Effector memory CD4-positive, alpha-beta T cell (primary cell): ENCODE data around the gene PLEKHD1.

ENCODE experiments used
- DNase-seq, 3 donors: peaks; one replicate each; pipeline ENCODE4 v3.0.0-alpha.2; 2020
- H3K27ac ChIP-seq: 2 replicates; pipeline ENCODE4 v1.7.0; 2013; ENCODE audit warnings: mild to moderate bottlenecking, low read length, moderate library complexity; ENCODE audit not compliant: insufficient read depth, poor library complexity, severe bottlenecking
- H3K27me3 ChIP-seq: replicated peaks from 2 replicates; pipeline ENCODE4 v1.7.0; 2013; ENCODE audit warnings: mild to moderate bottlenecking, low read length; ENCODE audit not compliant: insufficient read depth, control insufficient read depth, poor library complexity, severe bottlenecking
- H3K36me3 ChIP-seq: 2 replicates; pipeline ENCODE4 v1.7.0; 2013; ENCODE audit warnings: mild to moderate bottlenecking, low read length, moderate library complexity; ENCODE audit not compliant: control insufficient read depth, insufficient read depth
- H3K4me1 ChIP-seq: 2 replicates; pipeline ENCODE4 v1.7.0; 2013; ENCODE audit warnings: low read length, mild to moderate bottlenecking; ENCODE audit not compliant: control insufficient read depth, insufficient read depth, poor library complexity, severe bottlenecking
- H3K4me3 ChIP-seq: 2 replicates; pipeline ENCODE4 v1.7.0; 2013; ENCODE audit warnings: low read length, low read depth, mild to moderate bottlenecking; ENCODE audit not compliant: insufficient read depth, poor library complexity, severe bottlenecking
- H3K9me3 ChIP-seq: 2 replicates; pipeline ENCODE4 v1.7.0; 2013; ENCODE audit warnings: mild to moderate bottlenecking, low read length, moderate library complexity; ENCODE audit not compliant: control insufficient read depth

PLEKHD1 gene

GRCh38 chr14:69505338-69506240, 21.1 kb downstream of the PLEKHD1 start:
- DNase-seq = no peak
- Histone ChIP-seq H3K4me3 (no peak overlapping the region), H3K4me1 (no peaks in the 10 kb centered on the region), H3K36me3 (no peaks in the 10 kb centered on the region), H3K27ac (no peak overlapping the region), H3K27me3 (no peaks in the 10 kb centered on the region), H3K9me3 (no peaks in the 10 kb centered on the region)

GRCh38 chr14:69506241-69506595, 21.7 kb downstream of the PLEKHD1 start:
- DNase-seq = no peak
- Histone ChIP-seq H3K4me3 (no peak overlapping the region), H3K27ac (no peak overlapping the region), H3K36me3 (no peaks in the 10 kb centered on the region), H3K27me3 (no peaks in the 10 kb centered on the region), H3K9me3 (no peaks in the 10 kb centered on the region), H3K4me1 (no peaks in the 10 kb centered on the region)

GRCh38 chr14:69518289-69519101, 34.0 kb downstream of the PLEKHD1 start:
- H3K36me3 ChIP-seq = no peaks in the 10 kb centered on the region
- H3K27me3 ChIP-seq = peaks cover 3% of the 10 kb centered on the region
- DNase-seq = no peak
- no peaks in the 10 kb centered on the region for H3K9me3 ChIP-seq
- no peak overlapping the region for H3K27ac ChIP-seq
- H3K4me3 ChIP-seq = no peak overlapping the region
- H3K4me1 ChIP-seq = no peaks in the 10 kb centered on the region

- H3K27ac ChIP-seq = no peak overlapping the region
- no peak overlapping the region for H3K4me3 ChIP-seq
- H3K9me3 ChIP-seq = no peaks in the 10 kb centered on the region
- H3K36me3 ChIP-seq = no peaks in the 10 kb centered on the region
- H3K4me1 ChIP-seq = no peaks in the 10 kb centered on the region
- DNase-seq = no peak
- H3K27me3 ChIP-seq = peaks cover 3% of the 10 kb centered on the region
Observed at GRCh38 chr14:69519204-69520100, 34.9 kb downstream of the PLEKHD1 start.

GRCh38 chr14:69522026-69522425, 37.5 kb downstream of the PLEKHD1 start:
- H3K27me3 ChIP-seq = peaks cover 3% of the 10 kb centered on the region

GRCh38 chr14:69525896-69526295, 41.4 kb downstream of the PLEKHD1 start:
- Histone ChIP-seq H3K9me3 (no peaks in the 10 kb centered on the region), H3K27ac (no peak overlapping the region), H3K4me3 (no peak overlapping the region), H3K4me1 (no peaks in the 10 kb centered on the region), H3K27me3 (peaks cover 3% of the 10 kb centered on the region), H3K36me3 (no peaks in the 10 kb centered on the region)
- DNase-seq = no peak

More at GRCh38 chr14:69522026-69522425, 37.5 kb downstream of the PLEKHD1 start:
- no peaks in the 10 kb centered on the region for H3K4me1 ChIP-seq
- H3K36me3 ChIP-seq = no peaks in the 10 kb centered on the region
- no peaks in the 10 kb centered on the region for H3K9me3 ChIP-seq
- no peak for DNase-seq
- H3K27ac ChIP-seq = no peak overlapping the region
- H3K4me3 ChIP-seq = no peak overlapping the region

- Histone ChIP-seq H3K9me3 (no peaks in the 10 kb centered on the region), H3K4me3 (no peak overlapping the region), H3K27me3 (no peaks in the 10 kb centered on the region), H3K27ac (no peak overlapping the region), H3K36me3 (no peaks in the 10 kb centered on the region), H3K4me1 (no peaks in the 10 kb centered on the region)
- no peak for DNase-seq
Observed at GRCh38 chr14:69527635-69528034, 43.1 kb downstream of the PLEKHD1 start.

GRCh38 chr14:69528143-69528542, 43.6 kb downstream of the PLEKHD1 start:
- H3K27me3 ChIP-seq = no peaks in the 10 kb centered on the region
- DNase-seq = no peak
- H3K36me3 ChIP-seq = no peaks in the 10 kb centered on the region
- H3K27ac ChIP-seq = no peak overlapping the region
- no peak overlapping the region for H3K4me3 ChIP-seq
- no peaks in the 10 kb centered on the region for H3K4me1 ChIP-seq
- H3K9me3 ChIP-seq = no peaks in the 10 kb centered on the region

- Histone ChIP-seq H3K27me3 (no peaks in the 10 kb centered on the region), H3K4me1 (no peaks in the 10 kb centered on the region), H3K36me3 (no peaks in the 10 kb centered on the region), H3K9me3 (no peaks in the 10 kb centered on the region), H3K4me3 (no peak overlapping the region), H3K27ac (no peak overlapping the region)
- DNase-seq = no peak
Observed at GRCh38 chr14:69528930-69529329, 44.4 kb downstream of the PLEKHD1 start.
